Transverse colon (tissue), 4 donors: ENCODE results near the gene DARS1. TPM values are rescaled to one million over a fixed set of nuclear protein-coding genes. Genes with fewer than 3 reads are reported as not detected.

ENCODE experiments used
- DNase-seq: peaks from one replicate; pipeline ENCODE4 v3.0.0-alpha.2; 2019
- H3K27ac ChIP-seq, 4 donors: fragments of 200-600 bp; sonication (generic); 2 replicates each; pipeline ENCODE4 v1.5.1; 2016 to 2018; ENCODE audit warnings: inconsistent platforms in 4 of 4
- H3K27me3 ChIP-seq: fragments of 200-600 bp; sonication (generic); 2 replicates; pipeline ENCODE4 v1.5.1; 2017; ENCODE audit warnings: inconsistent platforms
- H3K36me3 ChIP-seq, 4 donors: fragments of 200-600 bp; sonication (generic); 2 replicates each; pipeline ENCODE4 v1.5.1; 2017 to 2019; ENCODE audit warnings: inconsistent platforms in 4 of 4
- H3K4me1 ChIP-seq, 4 donors: fragments of 200-600 bp; sonication (generic); 2 replicates each; pipeline ENCODE4 v1.5.1; 2017 to 2020; ENCODE audit warnings: inconsistent platforms in 4 of 4
- H3K4me3 ChIP-seq, 4 donors: fragments of 200-600 bp; sonication (generic); 1 replicate in 1 of 4; 2 replicates in 3 of 4; pipeline versions ENCODE4 v1.5.1 to v1.6.1; 2017 to 2019; ENCODE audit warnings: inconsistent platforms in 4 of 4
- H3K9me3 ChIP-seq, 2 donors: fragments of 200-600 bp; sonication (generic); 2 replicates each; pipeline ENCODE4 v1.5.1; 2017 to 2019; ENCODE audit warnings: inconsistent platforms in 2 of 2
- EP300 ChIP-seq: sonication (generic); formaldehyde crosslinking; IDR thresholded peaks from one replicate; pipeline ENCODE4 v1.6.1; 2017; ENCODE audit warnings: antibody characterized with exemption, low read depth
- POLR2A ChIP-seq: fragments of 450-650 bp; IDR thresholded peaks from one replicate; pipeline ENCODE4 v1.6.1; 2016; ENCODE audit warnings: antibody characterized with exemption, mild to moderate bottlenecking, moderate library complexity
- POLR2AphosphoS5 ChIP-seq, 3 donors: sonication (generic); formaldehyde crosslinking; IDR thresholded peaks; one replicate each; pipeline ENCODE4 v1.6.1; 2016; ENCODE audit warnings: antibody characterized with exemption in 3 of 3
- WGBS, 2 donors: methylation state at CpG; one replicate each; pipeline ENCODE4 v1.1.5; 2018; ENCODE audit warnings: low coverage in 1 of 2; 5-methylcytosine and 5-hydroxymethylcytosine counted together
- in situ Hi-C, 4 donors: fragments of 200-750 bp; cut with MboI; loops; one replicate each; pipeline versions ENCODE4 v1.15.0 to v1.15.1; 2017; ENCODE audit warnings: low sequenced_read_pairs in 3 of 4, low pct_ligation_motif_present in 1 of 4, low pct_unique_long_range_greater_than_20kb in 1 of 4
- intact Hi-C: fragments of 100-400 bp; cut with DNase I; formaldehyde crosslinking; loops from one replicate; pipeline ENCODE4 v1.15.1; 2023; ENCODE audit warnings: low total_unique reads
- total RNA-seq, 4 donors: library from RNA; depleted of rRNA; stranded (reverse); fragments of >200 nt; gene quantifications; one replicate each; pipeline ENCODE4 v1.1.0, GENCODE V29; 2016
- TF ChIP-seq, protein P1 (sequence below), 5 experiments: fragments of 200-600 bp in 3 of 5; fragments of 450-650 bp in 2 of 5; sonication (generic) in 3 of 5; IDR thresholded peaks; 1 replicate in 2 of 5; 2 replicates in 3 of 5; pipeline ENCODE4 v1.5.1; 2016 to 2017; ENCODE audit warnings: antibody characterized with exemption in 5 of 5, inconsistent platforms in 3 of 5, mild to moderate bottlenecking in 2 of 5, moderate library complexity in 1 of 5

The DARS1 gene
- total RNA-seq, 4 donors from 2014 or later = 20.5 to 42.3 (median 37.4) TPM

DNA sequence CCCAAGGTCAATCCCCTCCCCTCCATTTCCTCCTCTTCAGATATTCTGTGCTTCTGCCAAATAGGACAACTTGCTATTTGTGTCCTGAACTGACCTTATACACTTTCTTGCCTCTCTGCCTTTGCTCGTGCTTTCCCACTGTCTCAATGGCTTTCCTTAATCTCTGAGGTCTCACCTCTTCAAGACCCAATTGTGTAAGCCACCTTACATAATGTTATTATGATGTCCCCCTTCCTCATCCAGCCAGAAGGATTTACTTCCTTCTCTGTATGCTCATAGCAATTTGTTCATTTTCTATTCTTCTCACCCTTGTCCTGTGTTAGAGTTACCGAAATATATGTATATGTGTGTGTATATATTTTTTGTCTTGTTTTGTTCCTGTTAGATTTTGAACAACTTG, 26.9 kb upstream of the DARS1 start:
- H3K36me3 ChIP-seq = no peaks in the 10 kb centered on the region
- H3K27ac ChIP-seq = no peak overlapping the region
- intact Hi-C loops = no loop called here
- in situ Hi-C loops = no loop called here
- no peak for DNase-seq
- no peak for TF ChIP-seq EP300
- no peak for TF ChIP-seq POLR2A
- no peak for TF ChIP-seq POLR2AphosphoS5 (IDR thresholded peaks at IDR 0.05)
- TF ChIP-seq, protein P1, sequence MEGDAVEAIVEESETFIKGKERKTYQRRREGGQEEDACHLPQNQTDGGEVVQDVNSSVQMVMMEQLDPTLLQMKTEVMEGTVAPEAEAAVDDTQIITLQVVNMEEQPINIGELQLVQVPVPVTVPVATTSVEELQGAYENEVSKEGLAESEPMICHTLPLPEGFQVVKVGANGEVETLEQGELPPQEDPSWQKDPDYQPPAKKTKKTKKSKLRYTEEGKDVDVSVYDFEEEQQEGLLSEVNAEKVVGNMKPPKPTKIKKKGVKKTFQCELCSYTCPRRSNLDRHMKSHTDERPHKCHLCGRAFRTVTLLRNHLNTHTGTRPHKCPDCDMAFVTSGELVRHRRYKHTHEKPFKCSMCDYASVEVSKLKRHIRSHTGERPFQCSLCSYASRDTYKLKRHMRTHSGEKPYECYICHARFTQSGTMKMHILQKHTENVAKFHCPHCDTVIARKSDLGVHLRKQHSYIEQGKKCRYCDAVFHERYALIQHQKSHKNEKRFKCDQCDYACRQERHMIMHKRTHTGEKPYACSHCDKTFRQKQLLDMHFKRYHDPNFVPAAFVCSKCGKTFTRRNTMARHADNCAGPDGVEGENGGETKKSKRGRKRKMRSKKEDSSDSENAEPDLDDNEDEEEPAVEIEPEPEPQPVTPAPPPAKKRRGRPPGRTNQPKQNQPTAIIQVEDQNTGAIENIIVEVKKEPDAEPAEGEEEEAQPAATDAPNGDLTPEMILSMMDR (IDR thresholded peaks at IDR 0.05) = no peak
- H3K4me1 ChIP-seq = peaks cover 0 to 10% (median 0%) of the 10 kb centered on the region in 4 donors
- WGBS, 2 donors = 63 to 82% methylated on average over 2 of the region's 2 CpGs
- H3K9me3 ChIP-seq = no peaks in the 10 kb centered on the region
- no peak overlapping the region for H3K4me3 ChIP-seq
- no peaks in the 10 kb centered on the region for H3K27me3 ChIP-seq

DNA sequence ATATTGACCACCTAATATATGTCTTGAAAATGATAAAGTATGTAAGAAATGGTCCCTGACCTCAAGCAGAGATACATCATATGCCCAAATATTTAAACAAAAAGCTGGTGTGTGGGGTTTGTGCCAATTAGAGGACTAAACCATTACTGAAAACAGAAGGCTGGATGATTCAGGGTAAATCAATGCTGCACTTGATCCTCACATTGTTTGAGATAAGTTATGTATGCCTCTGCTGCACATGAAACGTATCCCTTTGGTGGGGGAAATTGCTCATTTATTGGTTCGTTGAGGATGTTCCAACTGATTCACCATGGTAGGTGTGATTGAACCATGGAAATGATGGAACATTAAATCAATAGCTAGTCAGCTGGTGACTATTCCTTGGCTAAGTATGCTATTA, 24.7 kb upstream of the DARS1 start:
- intact Hi-C loops (no loop called here), in situ Hi-C loops (no loop called here)
- Histone ChIP-seq H3K4me3 (no peak overlapping the region), H3K27ac (no peak overlapping the region), H3K4me1 (peaks cover 0 to 10% (median 0%) of the 10 kb centered on the region in 4 donors), H3K36me3 (no peaks in the 10 kb centered on the region), H3K27me3 (no peaks in the 10 kb centered on the region), H3K9me3 (no peaks in the 10 kb centered on the region)
- WGBS, 2 donors = 94 to 100% methylated on average over 1 to 2 of the region's 2 CpGs
- TF ChIP-seq POLR2A (no peak), POLR2AphosphoS5 (IDR thresholded peaks at IDR 0.05) (no peak)
- TF ChIP-seq, protein P1 (IDR thresholded peaks at IDR 0.05) = no peak
- DNase-seq = no peak

DNA sequence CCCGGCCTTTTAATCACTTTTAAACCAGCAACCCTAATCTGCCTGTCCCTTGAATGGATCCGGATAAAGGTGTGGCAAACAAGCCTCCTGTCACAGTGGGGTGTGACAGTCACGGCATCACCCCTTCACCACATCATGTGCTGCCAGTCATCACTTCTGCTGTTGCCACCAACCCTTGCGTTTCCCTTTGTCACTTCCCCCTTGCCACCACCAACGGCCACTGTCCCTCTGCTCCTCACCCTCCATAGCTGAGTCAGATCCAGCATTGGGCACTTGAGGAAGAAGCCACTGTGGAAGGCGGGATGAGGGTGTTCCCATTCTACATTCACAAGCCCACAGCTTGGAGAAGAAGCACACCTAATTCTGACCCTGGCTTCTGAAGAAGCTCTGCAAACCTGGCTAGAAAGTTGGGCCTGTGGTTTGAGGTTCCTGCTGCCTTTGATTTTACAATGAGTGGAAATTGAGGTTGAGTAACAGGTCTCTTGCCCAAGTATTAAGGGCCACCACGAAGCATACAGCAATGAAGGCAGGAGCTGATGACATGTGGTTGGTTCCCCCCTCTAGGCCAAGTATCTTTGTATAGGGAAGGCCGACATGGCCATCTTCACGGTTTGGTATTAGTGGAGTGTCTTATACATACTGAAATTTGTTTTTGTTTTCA, 22.9 kb upstream of the DARS1 start:
- 77 to 100% methylated on average over 1 to 9 of the region's 9 CpGs for WGBS, 2 donors
- intact Hi-C loops (no loop called here), in situ Hi-C loops (no loop called here)
- Histone ChIP-seq H3K9me3 (no peaks in the 10 kb centered on the region), H3K27me3 (no peaks in the 10 kb centered on the region), H3K4me3 (no peak overlapping the region), H3K27ac (no peak overlapping the region), H3K36me3 (no peaks in the 10 kb centered on the region), H3K4me1 (no peaks in the 10 kb centered on the region)
- DNase-seq = peak; percentile 46
- no peak for TF ChIP-seq EP300
- no peak for TF ChIP-seq POLR2A
- TF ChIP-seq POLR2AphosphoS5 (IDR thresholded peaks at IDR 0.05) = no peak
- TF ChIP-seq, protein P1 (IDR thresholded peaks at IDR 0.05) = no peak

DNA sequence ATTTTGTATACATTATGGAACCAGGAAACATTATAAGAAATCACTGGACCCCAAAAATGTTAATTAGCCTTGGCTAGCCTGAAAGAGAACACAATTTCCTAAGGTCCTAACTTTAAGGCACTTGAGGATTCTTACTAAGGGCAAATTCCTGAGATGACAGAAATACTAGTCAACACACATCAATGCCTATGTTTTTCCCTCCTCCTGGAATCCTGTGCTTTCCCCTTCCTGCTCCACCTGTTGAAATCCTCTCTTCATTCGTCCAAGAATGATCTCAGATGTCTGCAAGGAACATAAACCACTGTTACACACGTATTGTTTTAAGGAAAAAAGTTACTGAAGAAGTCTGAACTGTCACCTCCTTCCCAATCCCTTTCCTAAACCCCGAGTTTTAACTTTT, 21.2 kb upstream of the DARS1 start:
- in situ Hi-C loops (no loop called here), intact Hi-C loops (no loop called here)
- 48 to 56% methylated on average over 3 of the region's 3 CpGs for WGBS, 2 donors

More for the DNA sequence above, 21.2 kb upstream of the DARS1 start:
- Histone ChIP-seq H3K27me3 (no peaks in the 10 kb centered on the region), H3K27ac (no peak overlapping the region), H3K4me3 (no peak overlapping the region), H3K9me3 (no peaks in the 10 kb centered on the region), H3K4me1 (no peaks in the 10 kb centered on the region), H3K36me3 (no peaks in the 10 kb centered on the region)
- TF ChIP-seq, protein P1 (IDR thresholded peaks at IDR 0.05) = no peak
- TF ChIP-seq EP300 (no peak), POLR2A (no peak), POLR2AphosphoS5 (IDR thresholded peaks at IDR 0.05) (no peak)
- no peak for DNase-seq
